Spleen (tissue), 11 donors: ENCODE measurements around the gene COL19A1. TPM values are rescaled to one million over a fixed set of nuclear protein-coding genes. Genes with fewer than 3 reads are reported as not detected.

ENCODE experiments used
- DNase-seq: peaks from one replicate; pipeline ENCODE4 v3.0.0-alpha.2; 2020
- H3K27ac ChIP-seq, 8 donors: fragments of 200-600 bp; sonication (generic) in 7 of 8; 1 replicate in 4 of 8; 2 replicates in 4 of 8; pipeline versions ENCODE4 v1.5.0 to v1.8.0; 2016 to 2021; ENCODE audit warnings: inconsistent platforms in 4 of 8, mild to moderate bottlenecking in 4 of 8, moderate library complexity in 1 of 8
- H3K27me3 ChIP-seq, 7 donors: fragments of 200-600 bp; sonication (generic) in 6 of 7; replicated peaks in 1 of 7; 1 replicate in 4 of 7; 2 replicates in 3 of 7; pipeline versions ENCODE4 v1.5.0 to v1.8.0; 2016 to 2021; ENCODE audit warnings: inconsistent platforms in 3 of 7, mild to moderate bottlenecking in 1 of 7
- H3K36me3 ChIP-seq, 6 donors: fragments of 200-600 bp; sonication (generic) in 5 of 6; 1 replicate in 4 of 6; 2 replicates in 2 of 6; pipeline versions ENCODE4 v1.5.0 to v1.8.0; 2016 to 2021; ENCODE audit warnings: inconsistent platforms in 2 of 6
- H3K4me1 ChIP-seq, 6 donors: fragments of 200-600 bp; sonication (generic) in 5 of 6; 1 replicate in 3 of 6; 2 replicates in 3 of 6; pipeline versions ENCODE4 v1.5.0 to v1.8.0; 2016 to 2021; ENCODE audit warnings: inconsistent platforms in 3 of 6
- H3K4me3 ChIP-seq, 8 donors: fragments of 200-600 bp; sonication (generic) in 7 of 8; 1 replicate in 4 of 8; 2 replicates in 4 of 8; pipeline versions ENCODE4 v1.5.0 to v1.8.0; 2016 to 2021; ENCODE audit warnings: inconsistent platforms in 4 of 8, mild to moderate bottlenecking in 4 of 8, moderate library complexity in 2 of 8
- H3K9me3 ChIP-seq, 8 donors: fragments of 200-600 bp; sonication (generic) in 7 of 8; 1 replicate in 4 of 8; 2 replicates in 4 of 8; pipeline versions ENCODE4 v1.5.0 to v1.8.0; 2016 to 2021; ENCODE audit warnings: inconsistent platforms in 4 of 8
- CTCF ChIP-seq, 11 experiments: fragments of 200-600 bp in 7 of 11; fragments of 450-650 bp in 4 of 11; sonication (generic) in 4 of 11; IDR thresholded peaks in 8 of 11; conservative IDR thresholded peaks in 3 of 11; 1 replicate in 7 of 11; 2 replicates in 4 of 11; pipeline versions ENCODE4 v1.4.0 to v1.8.0; 2016 to 2021; ENCODE audit warnings: antibody characterized with exemption in 11 of 11, inconsistent platforms in 4 of 11, mild to moderate bottlenecking in 1 of 11
- POLR2A ChIP-seq, 3 donors: fragments of 450-650 bp; IDR thresholded peaks; one replicate each; pipeline ENCODE4 v1.5.1; 2017; ENCODE audit warnings: antibody characterized with exemption in 3 of 3, mild to moderate bottlenecking in 1 of 3
- POLR2AphosphoS5 ChIP-seq, 3 donors: sonication (generic); formaldehyde crosslinking; IDR thresholded peaks; one replicate each; pipeline ENCODE4 v1.5.1; 2017; ENCODE audit warnings: antibody characterized with exemption in 3 of 3
- WGBS, 5 donors: extraction: QIAGEN DNeasy Blood & Tissue Kit in 3 of 5; methylation state at CpG; one replicate each; pipeline versions ENCODE4 v1.1.5 to v1.1.7; 2013 to 2018; 5-methylcytosine and 5-hydroxymethylcytosine counted together
- intact Hi-C: fragments of 100-400 bp; cut with DNase I; formaldehyde crosslinking; loops from one replicate; pipeline ENCODE4 v1.15.0; 2023; ENCODE audit warnings: low total_unique reads
- polyA plus RNA-seq, 3 donors: library from polyadenylated mRNA; stranded (reverse); fragments of 200-250 nt; gene quantifications; one replicate each; pipeline ENCODE4 v1.2.1, GENCODE V29; 2013
- total RNA-seq, 7 donors: library from RNA; depleted of rRNA in 3 of 7; stranded (reverse); fragments of >200 nt in 3 of 7; fragmentation: NEBNext Ultra II Directional in 4 of 7; extraction: Animal tissue kit (Norgen Biotek cat#: 25700) in 4 of 7; gene quantifications; one replicate each; pipeline versions ENCODE4 v1.1.0 to v1.2.1, GENCODE V29; 2016 to 2021
- donor health status: healthy with polysubstance abuse.
- donor health status: DM: no; HTN: no; CAD: no; lungs with moderate emphysema.
- donor health status: DM: no; HTN: no; CAD: no.
- donor health status: Bipolar disorder and iron deficiency.
- donor health status: healthy.
- donor health status: DM: no; HTN: no; CAD: no.
- donor health status: DM: yes; HTN: yes; CAD: no.

Gene COL19A1
- total and polyA plus RNA-seq, 10 donors: 0.48 to 14.5 (median 10.2) TPM

- DNase-seq: no peak
- H3K27ac ChIP-seq: no peak overlapping the region
- H3K9me3 ChIP-seq: no peaks in the 10 kb centered on the region
- no peak overlapping the region for H3K4me3 ChIP-seq
- TF ChIP-seq POLR2AphosphoS5 (IDR thresholded peaks at IDR 0.05) (no peak), POLR2A (IDR thresholded peaks at IDR 0.05) (no peak), CTCF (IDR thresholded peaks at IDR 0.05 in 8 of 11, conservative IDR thresholded peaks at IDR 0.05 in 3 of 11) (no peak)
- intact Hi-C loops: no loop called here
- peaks cover 0 to 4% (median 0%) of the 10 kb centered on the region in 7 donors for H3K27me3 ChIP-seq
- no peaks in the 10 kb centered on the region for H3K4me1 ChIP-seq
- H3K36me3 ChIP-seq: no peaks in the 10 kb centered on the region
- 74 to 93% (median 81%) methylated on average over 1 of the region's 1 CpG for WGBS, 5 donors
Observed at GRCh38 chr6:69843189-69843588, 23.2 kb upstream of the COL19A1 start.

- no peaks in the 10 kb centered on the region for H3K4me1 ChIP-seq
- no peaks in the 10 kb centered on the region for H3K9me3 ChIP-seq
- intact Hi-C loops: no loop called here
- 78 to 86% (median 85%) methylated on average over 2 of the region's 2 CpGs for WGBS, 5 donors
- H3K27me3 ChIP-seq: peaks cover 0 to 4% (median 0%) of the 10 kb centered on the region in 7 donors
- H3K36me3 ChIP-seq: no peaks in the 10 kb centered on the region
- no peak for TF ChIP-seq POLR2AphosphoS5 (IDR thresholded peaks at IDR 0.05)
- no peak for TF ChIP-seq CTCF (IDR thresholded peaks at IDR 0.05 in 8 of 11, conservative IDR thresholded peaks at IDR 0.05 in 3 of 11)
- H3K4me3 ChIP-seq: no peak overlapping the region
- no peak overlapping the region for H3K27ac ChIP-seq
- DNase-seq: no peak
Observed at GRCh38 chr6:69846312-69846711, 20.0 kb upstream of the COL19A1 start.

- intact Hi-C loops: no loop called here
- H3K27ac ChIP-seq: no peak overlapping the region
- H3K9me3 ChIP-seq: no peaks in the 10 kb centered on the region
- H3K4me1 ChIP-seq: no peaks in the 10 kb centered on the region
- 71 to 85% (median 77%) methylated on average over 2 of the region's 2 CpGs for WGBS, 5 donors
- no peaks in the 10 kb centered on the region for H3K36me3 ChIP-seq
- TF ChIP-seq POLR2A (IDR thresholded peaks at IDR 0.05) (no peak), POLR2AphosphoS5 (IDR thresholded peaks at IDR 0.05) (no peak), CTCF (IDR thresholded peaks at IDR 0.05 in 8 of 11, conservative IDR thresholded peaks at IDR 0.05 in 3 of 11) (no peak)
- peaks cover 0 to 4% (median 0%) of the 10 kb centered on the region in 7 donors for H3K27me3 ChIP-seq
- DNase-seq: no peak
- H3K4me3 ChIP-seq: no peak overlapping the region
Observed at GRCh38 chr6:69846770-69847491, 19.4 kb upstream of the COL19A1 start.

DNA sequence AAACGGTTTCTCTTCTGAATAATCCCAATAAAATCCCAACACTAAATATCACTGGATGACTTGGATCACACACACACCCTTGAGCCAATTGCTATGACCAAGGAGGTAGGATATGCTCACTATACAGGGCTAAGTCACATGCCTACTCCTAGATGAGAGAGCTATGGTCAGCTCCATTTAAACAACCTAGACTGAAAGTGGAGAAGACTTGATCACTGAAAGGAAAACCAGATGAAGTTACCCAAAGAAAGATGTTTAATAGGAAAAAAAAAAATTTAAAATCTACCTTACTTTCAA, 18.9 kb upstream of the COL19A1 start:
- Histone ChIP-seq H3K36me3 (no peaks in the 10 kb centered on the region), H3K27me3 (peaks cover 0 to 4% (median 0%) of the 10 kb centered on the region in 7 donors), H3K27ac (no peak overlapping the region), H3K4me1 (no peaks in the 10 kb centered on the region), H3K9me3 (peaks cover 0 to 4% (median 1%) of the 10 kb centered on the region in 8 donors), H3K4me3 (no peak overlapping the region)
- WGBS, 5 donors: 59 to 74% (median 67%) methylated on average over 1 of the region's 1 CpG
- intact Hi-C loops: no loop called here
- no peak for DNase-seq
- TF ChIP-seq POLR2A (IDR thresholded peaks at IDR 0.05): no peak
- TF ChIP-seq CTCF (IDR thresholded peaks at IDR 0.05 in 8 of 11, conservative IDR thresholded peaks at IDR 0.05 in 3 of 11): no peak
- TF ChIP-seq POLR2AphosphoS5 (IDR thresholded peaks at IDR 0.05): no peak
